Muscle layer of colon (tissue), 2 donors: ENCODE results near the gene ZIK1.

Source experiments
- H3K27ac ChIP-seq: one replicate; pipeline ENCODE4 v1.7.0; 2013; ENCODE audit warnings: low read depth, mild to moderate bottlenecking, low read length, moderate library complexity
- H3K27me3 ChIP-seq, 2 donors: one replicate each; pipeline ENCODE4 v1.7.0; 2013; ENCODE audit warnings: low read length in 2 of 2, mild to moderate bottlenecking in 2 of 2; ENCODE audit not compliant: insufficient read depth in 2 of 2, control insufficient read depth in 1 of 2
- H3K36me3 ChIP-seq: one replicate; pipeline ENCODE4 v1.7.0; 2013; ENCODE audit warnings: mild to moderate bottlenecking, low read length; ENCODE audit not compliant: insufficient read depth
- H3K4me1 ChIP-seq: one replicate; pipeline ENCODE4 v1.7.0; 2013; ENCODE audit warnings: mild to moderate bottlenecking, low read length; ENCODE audit not compliant: insufficient read depth
- H3K4me3 ChIP-seq, 2 donors: one replicate each; pipeline ENCODE4 v1.7.0; 2013; ENCODE audit warnings: low read length in 2 of 2, low read depth in 1 of 2, mild to moderate bottlenecking in 1 of 2, moderate library complexity in 1 of 2
- H3K9ac ChIP-seq: one replicate; pipeline ENCODE4 v1.7.0; 2013; ENCODE audit warnings: low read length
- H3K9me3 ChIP-seq: one replicate; pipeline ENCODE4 v1.7.0; 2013; ENCODE audit warnings: mild to moderate bottlenecking, low read length
- donor health status: abdominal sarcoma.
- donor health status: Adenocarcinoma of cecum.

The ZIK1 gene

GRCh38 chr19:57583521-57584416, at the start of gene ZIK1:
Gene ZIK1 (plus strand): TSS chr19:57584145. CDS start chr19:57584357, 212 bp downstream.
- H3K27ac ChIP-seq = no peak within 1 kb of the TSS
- no peak within 1 kb of the TSS for H3K9ac ChIP-seq
- H3K4me3 ChIP-seq = peak within 1 kb of the TSS; percentile 49 to 86
- peaks cover 19% of the 10 kb centered on the region for H3K4me1 ChIP-seq
- H3K36me3 ChIP-seq = peaks cover 10% of the 10 kb centered on the region
- H3K27me3 ChIP-seq = no peaks in the 10 kb centered on the region
- peaks cover 30% of the 10 kb centered on the region for H3K9me3 ChIP-seq

GRCh38 chr19:57537953-57538547, 45.9 kb upstream of the ZIK1 start:
- peaks cover 72% of the 10 kb centered on the region for H3K9me3 ChIP-seq
- no peaks in the 10 kb centered on the region for H3K27me3 ChIP-seq
- peaks cover 68% of the 10 kb centered on the region for H3K36me3 ChIP-seq
- no peak overlapping the region for H3K9ac ChIP-seq
- H3K27ac ChIP-seq = no peak overlapping the region
- peak overlapping the region in 1 of 2 donors; percentile 19 for H3K4me3 ChIP-seq
- H3K4me1 ChIP-seq = no peaks in the 10 kb centered on the region

DNA sequence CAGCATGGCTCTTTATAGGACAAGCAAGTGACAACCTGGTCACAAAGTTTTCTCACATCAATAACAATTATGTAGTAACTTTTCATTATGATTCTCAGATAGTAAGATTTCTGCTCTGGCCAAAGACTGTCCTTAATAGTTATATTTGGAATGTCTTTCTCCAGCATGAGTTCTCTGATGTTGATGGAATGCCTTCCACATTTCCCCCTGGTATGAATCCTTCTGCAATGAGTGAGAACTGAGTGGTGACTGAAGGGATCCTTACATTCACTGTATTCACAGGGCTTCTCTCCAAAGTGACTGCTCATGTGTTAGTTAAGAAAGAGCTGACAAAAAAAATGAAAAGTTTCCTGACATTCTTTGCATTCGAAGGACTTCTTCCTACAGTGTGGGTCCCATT, 37.4 kb upstream of the ZIK1 start:
- Histone ChIP-seq H3K4me1 (no peaks in the 10 kb centered on the region), H3K27ac (no peak overlapping the region), H3K36me3 (peaks cover 83% of the 10 kb centered on the region), H3K4me3 (peak overlapping the region in 1 of 2 donors; percentile 35), H3K9ac (no peak overlapping the region), H3K9me3 (peaks cover 63% of the 10 kb centered on the region), H3K27me3 (no peaks in the 10 kb centered on the region)

DNA sequence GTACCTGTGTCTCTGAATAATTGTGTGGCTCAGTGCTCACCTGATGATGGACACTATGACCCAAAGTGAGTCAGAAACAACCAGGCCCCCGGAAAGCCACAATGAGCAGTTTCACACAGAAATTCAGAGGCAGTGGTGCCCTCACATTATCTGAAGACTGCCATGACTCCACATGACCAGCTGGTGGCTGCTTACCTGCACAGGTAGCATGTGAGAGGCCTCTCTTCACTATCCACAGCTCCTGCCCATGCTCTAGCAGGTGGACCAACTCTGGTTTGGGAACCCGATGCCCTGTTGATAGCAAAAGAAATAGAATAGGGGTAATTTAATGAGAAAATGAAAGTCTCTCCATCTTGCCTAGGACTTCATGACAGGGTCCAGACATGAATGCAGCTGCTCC, 31.5 kb upstream of the ZIK1 start:
- H3K4me1 ChIP-seq = no peaks in the 10 kb centered on the region
- H3K9me3 ChIP-seq = peaks cover 70% of the 10 kb centered on the region
- peak overlapping the region in 1 of 2 donors; percentile 22 for H3K4me3 ChIP-seq
- H3K36me3 ChIP-seq = peaks cover 80% of the 10 kb centered on the region
- no peak overlapping the region for H3K27ac ChIP-seq
- H3K27me3 ChIP-seq = no peaks in the 10 kb centered on the region
- no peak overlapping the region for H3K9ac ChIP-seq

GRCh38 chr19:57557659-57558058, 26.3 kb upstream of the ZIK1 start:
- Histone ChIP-seq H3K4me1 (peaks cover 14% of the 10 kb centered on the region), H3K9ac (no peak overlapping the region), H3K36me3 (peaks cover 34% of the 10 kb centered on the region), H3K27me3 (no peaks in the 10 kb centered on the region), H3K9me3 (peaks cover 30% of the 10 kb centered on the region), H3K4me3 (peak overlapping the region in 1 of 2 donors; percentile 88), H3K27ac (no peak overlapping the region)

- peaks cover 22% of the 10 kb centered on the region for H3K9me3 ChIP-seq
- H3K9ac ChIP-seq = peak overlapping the region; percentile 50
- no peaks in the 10 kb centered on the region for H3K27me3 ChIP-seq
- H3K36me3 ChIP-seq = peaks cover 25% of the 10 kb centered on the region
- H3K4me1 ChIP-seq = peaks cover 14% of the 10 kb centered on the region
- peak overlapping the region; percentile 50 to 88 for H3K4me3 ChIP-seq
- H3K27ac ChIP-seq = no peak overlapping the region
Measured at GRCh38 chr19:57558525-57558924, 25.4 kb upstream of the ZIK1 start.

GRCh38 chr19:57559008-57559403, 24.9 kb upstream of the ZIK1 start:
- Histone ChIP-seq H3K36me3 (peaks cover 21% of the 10 kb centered on the region), H3K27ac (peak overlapping the region; percentile 4), H3K4me3 (peak overlapping the region; percentile 50 to 88), H3K27me3 (no peaks in the 10 kb centered on the region), H3K9ac (peak overlapping the region; percentile 50), H3K9me3 (peaks cover 19% of the 10 kb centered on the region), H3K4me1 (peaks cover 14% of the 10 kb centered on the region)

DNA sequence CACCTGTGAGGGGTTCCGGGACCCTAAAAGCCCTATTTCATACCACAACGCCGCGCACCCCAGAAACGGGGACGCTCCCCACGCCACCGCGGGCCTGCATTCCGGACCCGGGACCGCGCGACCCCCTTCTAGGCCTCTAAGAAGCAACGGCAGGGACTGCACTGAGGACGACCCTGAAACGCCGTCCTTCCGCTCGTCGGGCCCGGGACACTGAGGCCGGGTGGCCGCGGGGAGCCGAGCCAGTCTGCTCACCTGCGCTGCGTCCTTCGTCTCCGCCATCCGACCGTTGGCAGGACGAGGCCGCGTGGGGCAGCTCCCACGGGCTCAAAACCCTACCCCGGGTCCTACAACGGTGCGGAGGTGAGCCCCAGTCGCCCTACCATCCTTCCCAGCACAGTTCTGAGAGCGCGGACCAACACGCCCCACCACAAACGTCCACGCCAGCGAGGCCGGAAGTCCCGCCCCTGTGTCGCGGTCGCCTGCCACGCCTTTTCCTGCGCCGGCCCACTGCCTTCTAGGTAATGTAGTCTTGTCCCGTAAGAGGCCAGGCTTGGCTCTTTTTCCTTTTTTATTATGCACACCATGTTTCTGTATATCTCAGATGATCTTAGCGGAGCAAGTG, 24.4 kb upstream of the ZIK1 start, which contains the start of gene ZNF550:
Gene ZNF550, minus strand, starts transcription at position 460 of the 622 bp plus-strand sequence. Its CDS starts 181 bp downstream, at position 279.
- no peaks in the 10 kb centered on the region for H3K27me3 ChIP-seq
- peaks cover 16% of the 10 kb centered on the region for H3K36me3 ChIP-seq
- peak within 1 kb of the TSS; percentile 4 for H3K27ac ChIP-seq
- peaks cover 17% of the 10 kb centered on the region for H3K9me3 ChIP-seq
- H3K4me1 ChIP-seq = peaks cover 14% of the 10 kb centered on the region
- H3K4me3 ChIP-seq = peak within 1 kb of the TSS; percentile 50 to 88
- H3K9ac ChIP-seq = peak within 1 kb of the TSS; percentile 50

- H3K4me3 ChIP-seq = peak overlapping the region; percentile 50 to 88
- H3K36me3 ChIP-seq = peaks cover 10% of the 10 kb centered on the region
- H3K9ac ChIP-seq = peak overlapping the region; percentile 50
- H3K9me3 ChIP-seq = peaks cover 12% of the 10 kb centered on the region
- H3K27me3 ChIP-seq = no peaks in the 10 kb centered on the region
- H3K27ac ChIP-seq = no peak overlapping the region
- peaks cover 14% of the 10 kb centered on the region for H3K4me1 ChIP-seq
Measured at GRCh38 chr19:57560049-57560491, 23.9 kb upstream of the ZIK1 start.

DNA sequence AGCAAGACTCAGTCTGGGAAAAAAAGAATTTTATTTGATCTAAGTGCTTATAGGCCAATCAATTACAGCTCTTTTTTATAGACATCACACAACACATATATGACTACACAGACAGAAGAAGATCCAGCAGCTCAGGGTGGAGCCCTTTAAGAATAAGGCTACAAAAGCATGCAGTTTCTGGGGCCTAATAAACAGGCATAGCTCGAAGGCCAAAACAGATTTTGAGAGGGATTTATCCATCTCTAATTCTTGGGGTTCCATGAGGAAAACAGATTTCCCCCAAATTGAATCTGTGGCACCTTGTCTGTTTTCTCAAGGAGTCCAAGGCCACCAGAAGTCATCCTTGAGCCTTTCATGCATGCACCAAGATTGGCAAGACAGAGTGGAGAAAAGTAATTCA, 20.4 kb upstream of the ZIK1 start:
- no peaks in the 10 kb centered on the region for H3K36me3 ChIP-seq
- no peak overlapping the region for H3K9ac ChIP-seq
- peaks cover 28% of the 10 kb centered on the region for H3K9me3 ChIP-seq
- no peaks in the 10 kb centered on the region for H3K27me3 ChIP-seq
- peaks cover 5% of the 10 kb centered on the region for H3K4me1 ChIP-seq
- no peak overlapping the region for H3K27ac ChIP-seq
- H3K4me3 ChIP-seq = no peak overlapping the region
